Colonic mucosa (tissue), 4 donors: Measurements from ENCODE around the gene CHN2. TPM values are rescaled to one million over a fixed set of nuclear protein-coding genes. Genes with fewer than 3 reads are reported as not detected.

Experiments
- DNase-seq: peaks from one replicate; pipeline ENCODE4 v3.0.0-alpha.2; 2020
- H3K27ac ChIP-seq: fragments of 200-600 bp; one replicate; pipeline ENCODE4 v1.8.0; 2021
- H3K27me3 ChIP-seq: fragments of 200-600 bp; one replicate; pipeline ENCODE4 v1.8.0; 2021
- H3K36me3 ChIP-seq: fragments of 200-600 bp; one replicate; pipeline ENCODE4 v1.8.0; 2021
- H3K4me1 ChIP-seq: fragments of 200-600 bp; one replicate; pipeline ENCODE4 v1.8.0; 2021; ENCODE audit warnings: mild to moderate bottlenecking
- H3K4me3 ChIP-seq: fragments of 200-600 bp; one replicate; pipeline ENCODE4 v1.8.0; 2021
- H3K9ac ChIP-seq, 2 donors: one replicate each; pipeline ENCODE4 v1.7.0; 2013; ENCODE audit warnings: control low read depth in 2 of 2, low read depth in 2 of 2, low read length in 2 of 2
- H3K9me3 ChIP-seq: fragments of 200-600 bp; one replicate; pipeline ENCODE4 v1.8.0; 2021
- intact Hi-C: fragments of 100-400 bp; cut with DNase I; formaldehyde crosslinking; loops from one replicate; pipeline ENCODE4 v1.14.1; 2022
- total RNA-seq, 2 donors: library from RNA; stranded (reverse); fragmentation: NEBNext Ultra II Directional in 1 of 2; extraction: Animal tissue kit (Norgen Biotek cat#: 25700) in 1 of 2; gene quantifications; one replicate each; pipeline ENCODE4 v1.2.1, GENCODE V29; 2021
- TF ChIP-seq, protein P1 (sequence below): fragments of 200-600 bp; IDR thresholded peaks from one replicate; pipeline ENCODE4 v1.8.0; 2022; ENCODE audit warnings: antibody characterized with exemption, mild to moderate bottlenecking
- donor health status: healthy.
- donor health status: DM: no; HTN: no; CAD: no.
- donor health status: DM: no; HTN: no; CAD: no.

Gene CHN2
- total RNA-seq, 2 donors from 2014 or later, result 12.8 to 19.8 TPM

DNA sequence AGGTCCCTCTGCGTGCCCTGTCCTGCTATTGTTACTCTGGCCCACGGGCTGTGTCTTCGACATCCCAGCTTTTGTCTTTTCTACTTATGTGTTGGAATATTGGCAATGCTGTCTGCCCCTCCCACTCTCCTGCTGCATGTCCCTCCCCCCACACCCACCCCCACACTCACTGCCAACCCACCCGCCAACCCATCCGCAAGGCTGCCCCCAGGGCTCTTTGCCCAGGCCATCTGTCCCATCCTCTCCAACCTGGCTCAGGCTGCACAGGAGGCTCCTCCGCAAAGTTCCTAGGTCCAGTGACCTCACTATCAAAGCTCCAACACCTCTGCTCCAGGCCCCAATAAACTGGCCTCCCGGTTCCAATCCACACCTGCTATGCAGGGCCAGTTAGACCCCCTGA lies 202.0 kb downstream of the CHN2 start:
- TF ChIP-seq, protein P1, sequence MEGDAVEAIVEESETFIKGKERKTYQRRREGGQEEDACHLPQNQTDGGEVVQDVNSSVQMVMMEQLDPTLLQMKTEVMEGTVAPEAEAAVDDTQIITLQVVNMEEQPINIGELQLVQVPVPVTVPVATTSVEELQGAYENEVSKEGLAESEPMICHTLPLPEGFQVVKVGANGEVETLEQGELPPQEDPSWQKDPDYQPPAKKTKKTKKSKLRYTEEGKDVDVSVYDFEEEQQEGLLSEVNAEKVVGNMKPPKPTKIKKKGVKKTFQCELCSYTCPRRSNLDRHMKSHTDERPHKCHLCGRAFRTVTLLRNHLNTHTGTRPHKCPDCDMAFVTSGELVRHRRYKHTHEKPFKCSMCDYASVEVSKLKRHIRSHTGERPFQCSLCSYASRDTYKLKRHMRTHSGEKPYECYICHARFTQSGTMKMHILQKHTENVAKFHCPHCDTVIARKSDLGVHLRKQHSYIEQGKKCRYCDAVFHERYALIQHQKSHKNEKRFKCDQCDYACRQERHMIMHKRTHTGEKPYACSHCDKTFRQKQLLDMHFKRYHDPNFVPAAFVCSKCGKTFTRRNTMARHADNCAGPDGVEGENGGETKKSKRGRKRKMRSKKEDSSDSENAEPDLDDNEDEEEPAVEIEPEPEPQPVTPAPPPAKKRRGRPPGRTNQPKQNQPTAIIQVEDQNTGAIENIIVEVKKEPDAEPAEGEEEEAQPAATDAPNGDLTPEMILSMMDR, result no peak
- intact Hi-C loops, result no loop called here
- Histone ChIP-seq H3K9me3 (no peaks in the 10 kb centered on the region), H3K9ac (no peak overlapping the region), H3K4me1 (no peaks in the 10 kb centered on the region), H3K27me3 (no peaks in the 10 kb centered on the region), H3K36me3 (no peaks in the 10 kb centered on the region), H3K27ac (no peak overlapping the region), H3K4me3 (no peak overlapping the region)
- no peak for DNase-seq

DNA sequence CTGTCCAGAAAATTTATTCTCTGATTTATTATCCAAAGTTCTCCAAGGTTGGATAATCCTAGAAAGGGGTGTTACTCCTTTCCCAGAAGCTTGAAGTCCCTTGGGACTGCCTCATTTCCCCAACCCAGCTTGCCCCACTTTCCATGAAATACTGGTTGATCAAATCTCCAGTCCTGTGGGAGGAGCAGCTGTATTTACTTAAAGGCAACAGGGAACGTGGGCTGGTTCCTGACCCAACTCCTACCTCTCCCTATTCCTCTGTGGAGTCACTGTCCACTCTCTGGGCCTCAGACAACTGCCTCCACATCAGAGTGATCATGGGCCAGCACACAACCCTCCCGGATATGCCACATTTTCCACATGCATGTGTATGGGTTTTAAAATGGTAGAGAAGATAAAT lies 202.8 kb downstream of the CHN2 start:
- no peak overlapping the region for H3K4me3 ChIP-seq
- H3K9me3 ChIP-seq, result no peaks in the 10 kb centered on the region
- no peaks in the 10 kb centered on the region for H3K36me3 ChIP-seq
- H3K4me1 ChIP-seq, result no peaks in the 10 kb centered on the region
- no peak for DNase-seq
- intact Hi-C loops, result no loop called here
- no peak overlapping the region for H3K9ac ChIP-seq
- no peak overlapping the region for H3K27ac ChIP-seq
- no peaks in the 10 kb centered on the region for H3K27me3 ChIP-seq
- TF ChIP-seq, protein P1, result no peak

DNA sequence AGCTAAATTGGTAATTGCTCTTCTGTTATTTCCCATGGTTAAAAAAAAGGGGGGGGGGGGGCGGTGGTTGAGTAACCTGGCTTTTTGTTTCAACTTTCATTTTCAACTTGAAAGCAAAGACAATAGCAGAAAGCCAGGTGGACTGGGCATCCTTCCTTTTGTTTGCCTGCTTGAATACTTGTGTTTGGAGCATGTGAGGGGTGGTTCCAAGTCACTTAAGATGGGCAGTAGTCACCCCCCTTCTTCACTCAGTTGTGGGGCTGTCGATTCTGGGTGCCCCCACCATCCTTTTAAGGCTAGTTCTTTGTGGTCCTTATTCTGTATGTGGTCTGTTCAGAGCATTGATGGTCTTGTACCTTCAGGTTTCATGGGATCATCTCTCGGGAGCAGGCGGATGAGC lies 203.4 kb downstream of the CHN2 start:
- Histone ChIP-seq H3K27me3 (no peaks in the 10 kb centered on the region), H3K4me3 (no peak overlapping the region), H3K36me3 (no peaks in the 10 kb centered on the region), H3K27ac (no peak overlapping the region), H3K9ac (no peak overlapping the region), H3K9me3 (no peaks in the 10 kb centered on the region), H3K4me1 (no peaks in the 10 kb centered on the region)
- intact Hi-C loops, result no loop called here
- TF ChIP-seq, protein P1, result no peak
- DNase-seq, result no peak

DNA sequence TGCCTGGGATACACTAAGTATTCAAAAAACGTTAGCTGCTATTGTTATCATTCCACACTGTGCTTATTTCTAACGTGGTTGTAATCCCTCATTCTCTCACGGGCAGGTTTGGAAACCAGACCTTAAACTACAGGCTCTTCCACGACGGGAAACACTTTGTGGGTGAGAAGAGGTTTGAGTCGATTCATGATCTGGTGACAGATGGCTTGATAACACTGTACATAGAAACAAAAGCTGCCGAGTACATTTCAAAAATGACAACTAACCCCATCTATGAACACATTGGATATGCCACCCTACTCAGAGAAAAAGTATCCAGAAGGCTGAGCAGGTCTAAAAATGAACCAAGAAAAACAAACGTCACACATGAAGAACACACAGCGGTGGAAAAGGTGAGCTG lies 205.9 kb downstream of the CHN2 start:
- H3K36me3 ChIP-seq, result no peaks in the 10 kb centered on the region
- intact Hi-C loops, result no loop called here
- TF ChIP-seq, protein P1, result no peak

DNA sequence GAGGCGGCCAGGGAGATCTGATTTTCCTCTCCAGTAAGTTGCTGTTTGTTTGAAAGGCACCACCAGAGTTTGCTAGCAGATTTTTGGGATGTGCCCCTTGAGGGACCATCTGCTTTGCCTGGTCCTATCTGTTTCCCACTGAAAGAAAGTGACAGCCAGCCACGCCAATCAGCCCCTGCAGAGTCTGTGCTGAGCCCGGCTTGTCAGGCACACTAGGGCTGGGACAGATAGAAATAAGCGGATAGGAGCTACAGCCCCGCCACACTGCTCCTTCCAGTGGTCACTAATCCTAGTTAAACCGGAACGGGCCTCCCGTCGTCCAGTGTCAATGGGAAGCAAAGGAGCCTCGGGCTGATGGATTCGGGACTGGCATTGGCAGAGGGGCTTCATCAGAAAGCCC lies 207.2 kb downstream of the CHN2 start:
- Histone ChIP-seq H3K4me3 (no peak overlapping the region), H3K27me3 (no peaks in the 10 kb centered on the region), H3K4me1 (no peaks in the 10 kb centered on the region), H3K9me3 (no peaks in the 10 kb centered on the region), H3K36me3 (no peaks in the 10 kb centered on the region), H3K9ac (no peak overlapping the region), H3K27ac (no peak overlapping the region)
- TF ChIP-seq, protein P1, result no peak
- intact Hi-C loops, result no loop called here
- DNase-seq, result no peak

More for the DNA sequence above, 205.9 kb downstream of the CHN2 start:
- Histone ChIP-seq H3K27ac (no peak overlapping the region), H3K9me3 (no peaks in the 10 kb centered on the region), H3K9ac (no peak overlapping the region), H3K4me3 (no peak overlapping the region), H3K27me3 (no peaks in the 10 kb centered on the region), H3K4me1 (no peaks in the 10 kb centered on the region)
- no peak for DNase-seq

DNA sequence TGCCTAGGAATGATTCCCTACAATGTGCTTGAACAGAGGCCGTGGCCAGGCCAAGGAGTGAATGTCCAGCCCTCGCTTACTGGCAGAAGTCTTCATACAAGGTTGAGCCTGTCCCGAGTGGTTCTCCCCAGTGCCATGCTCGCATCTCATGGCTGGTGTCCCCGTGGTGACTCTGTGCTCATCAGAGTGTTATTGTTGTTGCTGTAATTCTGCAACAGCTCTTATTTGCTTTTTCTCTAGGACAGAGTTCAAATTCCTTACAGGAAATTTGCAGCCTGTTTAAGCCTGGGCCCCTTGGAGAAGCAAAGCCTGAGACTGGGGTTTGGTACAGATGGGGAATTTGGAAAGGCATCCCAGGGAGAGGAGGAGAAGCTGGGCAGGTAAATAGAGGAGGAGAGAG lies 211.3 kb downstream of the CHN2 start:
- TF ChIP-seq, protein P1, result no peak
- intact Hi-C loops, result loop anchor here (5.0 kb wide), 2 partner anchors 214 to 294 kb away; partner anchors contain the start of gene CHN2
- H3K36me3 ChIP-seq, result no peaks in the 10 kb centered on the region
- H3K9me3 ChIP-seq, result no peaks in the 10 kb centered on the region
- H3K9ac ChIP-seq, result peak overlapping the region in 1 of 2 donors; percentile 13
- no peaks in the 10 kb centered on the region for H3K4me1 ChIP-seq
- no peak for DNase-seq
- no peak overlapping the region for H3K27ac ChIP-seq
- no peak overlapping the region for H3K4me3 ChIP-seq
- H3K27me3 ChIP-seq, result no peaks in the 10 kb centered on the region
